ENCODE data around the gene DOCK3. TPM values are rescaled to one million over a fixed set of nuclear protein-coding genes. Genes with fewer than 3 reads are reported as not detected.
"Not testable (repeated sequence)": the region's sequence is repeated elsewhere in the genome, so short reads cannot be mapped to it uniquely, and the experiment has no call there.

The DOCK3 gene
- total and polyA plus RNA-seq, 2 donors from 2014 or later, result 0.49 to 0.54 TPM

DNA sequence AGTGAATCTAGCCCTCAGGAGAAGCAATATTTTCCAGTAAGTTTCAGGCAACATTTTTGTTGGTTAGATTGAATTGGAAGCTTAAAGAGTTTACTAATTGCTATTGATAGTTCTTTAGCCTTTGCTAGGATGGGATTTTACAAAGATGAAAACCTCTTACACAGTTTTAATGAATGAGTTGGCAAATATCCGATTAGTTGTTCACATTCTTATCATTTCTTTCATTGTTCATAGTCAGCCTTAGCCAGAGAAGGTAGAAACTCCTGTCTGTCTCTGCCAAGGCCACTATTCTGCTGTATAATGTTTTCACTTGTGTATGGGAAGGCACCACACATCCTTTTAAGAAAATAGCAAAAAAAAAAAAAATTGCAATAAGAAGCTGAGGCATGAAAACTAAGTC, 488.3 kb downstream of the DOCK3 start:
- H3K9ac ChIP-seq (ENCODE audit: low read length in 3 of 3), result no peak overlapping the region
- intact Hi-C loops (cut with DNase I), result no loop called here
- H3K27me3 ChIP-seq (ENCODE audit: control insufficient read depth, insufficient read depth, low read length), result no peaks in the 10 kb centered on the region
- H3K27ac ChIP-seq (ENCODE audit: low read depth in 2 of 2, low read length in 2 of 2), result no peak overlapping the region
- H3K9me3 ChIP-seq (ENCODE audit: control insufficient read depth in 2 of 3, insufficient read depth in 1 of 3, low read length in 3 of 3), result no peaks in the 10 kb centered on the region
- FAIRE-seq, result no peak
- H3K4me3 ChIP-seq (ENCODE audit: low read length in 3 of 3), result no peak overlapping the region
- TF ChIP-seq, protein P1, sequence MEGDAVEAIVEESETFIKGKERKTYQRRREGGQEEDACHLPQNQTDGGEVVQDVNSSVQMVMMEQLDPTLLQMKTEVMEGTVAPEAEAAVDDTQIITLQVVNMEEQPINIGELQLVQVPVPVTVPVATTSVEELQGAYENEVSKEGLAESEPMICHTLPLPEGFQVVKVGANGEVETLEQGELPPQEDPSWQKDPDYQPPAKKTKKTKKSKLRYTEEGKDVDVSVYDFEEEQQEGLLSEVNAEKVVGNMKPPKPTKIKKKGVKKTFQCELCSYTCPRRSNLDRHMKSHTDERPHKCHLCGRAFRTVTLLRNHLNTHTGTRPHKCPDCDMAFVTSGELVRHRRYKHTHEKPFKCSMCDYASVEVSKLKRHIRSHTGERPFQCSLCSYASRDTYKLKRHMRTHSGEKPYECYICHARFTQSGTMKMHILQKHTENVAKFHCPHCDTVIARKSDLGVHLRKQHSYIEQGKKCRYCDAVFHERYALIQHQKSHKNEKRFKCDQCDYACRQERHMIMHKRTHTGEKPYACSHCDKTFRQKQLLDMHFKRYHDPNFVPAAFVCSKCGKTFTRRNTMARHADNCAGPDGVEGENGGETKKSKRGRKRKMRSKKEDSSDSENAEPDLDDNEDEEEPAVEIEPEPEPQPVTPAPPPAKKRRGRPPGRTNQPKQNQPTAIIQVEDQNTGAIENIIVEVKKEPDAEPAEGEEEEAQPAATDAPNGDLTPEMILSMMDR (IDR thresholded peaks at IDR 0.05; ENCODE audit: borderline replicate concordance, extremely low read depth, insufficient read depth), result no peak
- H3K4me1 ChIP-seq (ENCODE audit: control insufficient read depth in 2 of 3, insufficient read depth in 2 of 3, low read depth in 1 of 3, low read length in 3 of 3), result no peaks in the 10 kb centered on the region
- no peak for DNase-seq
- H3K36me3 ChIP-seq (ENCODE audit: control insufficient read depth in 2 of 3, insufficient read depth in 3 of 3, low read length in 3 of 3), result no peaks in the 10 kb centered on the region

DNA sequence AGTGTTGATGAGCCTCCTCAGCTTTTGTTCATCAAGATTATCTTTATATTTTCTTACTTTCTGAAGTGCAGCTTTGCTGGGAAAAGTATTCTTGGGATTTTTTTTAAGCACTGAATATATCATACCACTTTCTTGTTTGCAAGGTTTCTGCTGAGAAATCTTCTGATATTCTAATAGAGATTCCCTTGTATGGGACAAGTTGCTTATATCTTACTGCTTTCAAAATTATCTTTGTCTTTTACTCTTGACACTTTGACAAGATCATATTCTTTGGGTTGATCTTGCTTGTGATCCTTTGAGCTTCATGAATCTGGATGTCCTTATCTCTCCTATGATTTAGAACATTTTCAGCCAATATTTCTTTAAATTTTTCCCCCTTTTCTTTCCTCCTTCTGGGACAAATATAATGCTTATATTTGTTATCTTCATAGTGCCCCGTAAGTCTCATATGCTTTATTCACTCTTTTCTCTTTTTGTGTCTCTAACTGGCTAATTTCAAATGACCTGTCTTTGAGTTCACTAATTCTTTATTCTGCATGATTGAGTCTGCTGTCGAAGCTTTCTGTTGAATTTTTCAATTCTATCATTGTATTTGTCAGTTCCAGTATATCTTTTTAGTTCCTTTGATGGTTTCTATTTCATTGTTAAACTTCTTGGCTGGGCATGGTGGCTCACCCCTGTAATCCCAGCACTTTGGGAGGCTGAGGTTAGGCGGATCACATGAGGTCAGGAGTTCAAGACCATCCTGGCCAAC, 499.0 kb downstream of the DOCK3 start:
- Histone ChIP-seq H3K4me3 (ENCODE audit: low read length in 3 of 3) (no peak overlapping the region), H3K36me3 (ENCODE audit: control insufficient read depth in 2 of 3, insufficient read depth in 3 of 3, low read length in 3 of 3) (no peaks in the 10 kb centered on the region), H3K27ac (ENCODE audit: low read depth in 2 of 2, low read length in 2 of 2) (no peak overlapping the region), H3K9me3 (ENCODE audit: control insufficient read depth in 2 of 3, insufficient read depth in 1 of 3, low read length in 3 of 3) (peaks cover 0 to 6% (median 4%) of the 10 kb centered on the region in 3 donors), H3K4me1 (ENCODE audit: control insufficient read depth in 2 of 3, insufficient read depth in 2 of 3, low read depth in 1 of 3, low read length in 3 of 3) (no peaks in the 10 kb centered on the region), H3K9ac (ENCODE audit: low read length in 3 of 3) (no peak overlapping the region), H3K27me3 (ENCODE audit: control insufficient read depth, insufficient read depth, low read length) (no peaks in the 10 kb centered on the region)
- FAIRE-seq (no peak), DNase-seq (no peak)
- intact Hi-C loops (cut with DNase I), result no loop called here
- TF ChIP-seq, protein P1 (IDR thresholded peaks at IDR 0.05; ENCODE audit: borderline replicate concordance, extremely low read depth, insufficient read depth), result no peak

GRCh38 chr3:51176923-51177322, 502.2 kb downstream of the DOCK3 start:
- intact Hi-C loops (cut with DNase I), result no loop called here
- Histone ChIP-seq H3K4me1 (ENCODE audit: control insufficient read depth in 2 of 3, insufficient read depth in 2 of 3, low read depth in 1 of 3, low read length in 3 of 3) (no peaks in the 10 kb centered on the region), H3K36me3 (ENCODE audit: control insufficient read depth in 2 of 3, insufficient read depth in 3 of 3, low read length in 3 of 3) (no peaks in the 10 kb centered on the region), H3K4me3 (ENCODE audit: low read length in 3 of 3) (no peak overlapping the region), H3K27me3 (ENCODE audit: control insufficient read depth, insufficient read depth, low read length) (no peaks in the 10 kb centered on the region), H3K27ac (ENCODE audit: low read depth in 2 of 2, low read length in 2 of 2) (no peak overlapping the region), H3K9me3 (ENCODE audit: control insufficient read depth in 2 of 3, insufficient read depth in 1 of 3, low read length in 3 of 3) (peaks cover 0 to 6% (median 4%) of the 10 kb centered on the region in 3 donors), H3K9ac (ENCODE audit: low read length in 3 of 3) (no peak overlapping the region)
- TF ChIP-seq, protein P1 (IDR thresholded peaks at IDR 0.05; ENCODE audit: borderline replicate concordance, extremely low read depth, insufficient read depth), result no peak
- FAIRE-seq, result no peak
- DNase-seq, result no peak

DNA sequence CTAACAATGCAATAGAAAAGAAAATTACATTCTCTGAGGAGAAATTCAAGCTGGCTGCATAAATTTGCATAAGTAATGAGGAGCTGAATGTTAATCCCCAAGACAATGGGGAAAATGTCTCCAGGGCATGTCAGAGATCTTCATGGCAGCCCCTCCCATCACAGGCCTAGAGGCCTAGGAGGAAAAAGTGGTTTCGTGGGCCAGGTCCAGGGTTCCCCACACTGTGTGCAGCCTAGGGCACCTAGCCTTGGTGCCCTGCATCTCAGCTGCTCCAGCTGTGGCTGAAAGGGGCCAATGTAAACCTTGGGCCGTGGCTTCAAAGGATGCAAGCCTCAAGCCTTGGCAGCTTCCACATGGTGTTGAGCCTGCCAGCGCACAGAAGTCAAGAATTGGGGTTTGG, 511.7 kb downstream of the DOCK3 start:
- H3K27ac ChIP-seq (ENCODE audit: low read depth in 2 of 2, low read length in 2 of 2); DNase-seq; H3K9me3 ChIP-seq (ENCODE audit: control insufficient read depth in 2 of 3, insufficient read depth in 1 of 3, low read length in 3 of 3); intact Hi-C loops (cut with DNase I); H3K27me3 ChIP-seq (ENCODE audit: control insufficient read depth, insufficient read depth, low read length); FAIRE-seq; H3K4me3 ChIP-seq (ENCODE audit: low read length in 3 of 3); H3K36me3 ChIP-seq (ENCODE audit: control insufficient read depth in 2 of 3, insufficient read depth in 3 of 3, low read length in 3 of 3); H3K4me1 ChIP-seq (ENCODE audit: control insufficient read depth in 2 of 3, insufficient read depth in 2 of 3, low read depth in 1 of 3, low read length in 3 of 3); H3K9ac ChIP-seq (ENCODE audit: low read length in 3 of 3): not testable (repeated sequence)

All from kidney (tissue), 14 donors.